ENCODE data around the gene BICC1.
"Not testable (repeated sequence)": the region's sequence is repeated elsewhere in the genome, so short reads cannot be mapped to it uniquely, and the experiment has no call there.

BICC1 gene

GRCh38 chr10:58567652-58568051 lies 55.0 kb downstream of the BICC1 start:
- DNase-seq = no peak

DNA sequence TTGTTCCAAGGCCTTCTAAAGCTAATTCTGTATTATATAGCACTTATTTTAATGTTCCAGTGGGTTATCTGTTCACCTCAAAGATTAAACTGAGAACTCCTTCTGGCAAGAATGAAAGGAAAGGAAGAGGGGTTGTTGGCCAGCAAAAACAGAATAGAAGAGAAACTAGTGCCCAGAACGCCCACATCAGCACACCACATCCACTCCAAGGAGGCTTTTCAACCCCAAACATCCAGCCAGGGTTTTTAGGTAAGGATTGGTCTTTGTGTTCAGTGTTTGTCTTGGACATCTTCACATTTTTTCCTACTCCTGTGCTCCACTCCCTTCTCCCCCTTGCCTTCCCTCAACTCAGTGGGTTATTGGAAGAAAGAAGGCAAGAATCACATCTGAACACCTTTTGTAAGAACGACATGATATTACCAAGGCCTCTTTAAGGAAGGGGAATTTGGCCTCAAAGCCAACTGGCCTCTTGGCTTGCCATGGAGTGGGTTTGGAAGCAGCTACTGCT lies 55.8 kb downstream of the BICC1 start:
- DNase-seq = no peak

GRCh38 chr10:58570307-58570723 lies 57.6 kb downstream of the BICC1 start:
- no peak for DNase-seq

- DNase-seq = no peak
These were observed 58.3 kb downstream of the BICC1 start for GRCh38 chr10:58570979-58571378.

GRCh38 chr10:58573144-58573543 lies 60.5 kb downstream of the BICC1 start:
- no peak for DNase-seq

DNA sequence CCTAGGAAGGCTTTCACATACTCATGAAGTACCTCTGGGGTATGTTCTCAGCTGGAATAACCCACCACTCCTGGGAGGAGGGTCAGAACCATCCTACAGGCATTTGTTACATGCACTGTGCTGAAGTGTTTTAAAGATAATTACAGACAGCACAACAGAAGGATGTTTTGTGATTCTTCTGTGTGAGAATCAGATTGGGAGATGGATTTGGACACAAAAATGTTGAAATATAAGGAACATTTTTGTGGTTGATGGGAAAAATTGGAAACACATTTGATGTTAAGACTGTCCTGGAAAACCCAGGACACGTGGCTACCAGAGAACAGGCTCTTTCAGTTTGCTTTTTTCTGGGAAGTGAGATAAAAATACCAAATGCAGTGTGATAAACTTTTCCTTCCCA lies 61.4 kb downstream of the BICC1 start:
- DNase-seq = no peak

GRCh38 chr10:58575491-58575890 lies 62.8 kb downstream of the BICC1 start:
- no peak for DNase-seq

GRCh38 chr10:58576751-58577436 lies 64.2 kb downstream of the BICC1 start:
- no peak for DNase-seq

- no peak for DNase-seq
These were observed 64.7 kb downstream of the BICC1 start for GRCh38 chr10:58577437-58577777.

DNA sequence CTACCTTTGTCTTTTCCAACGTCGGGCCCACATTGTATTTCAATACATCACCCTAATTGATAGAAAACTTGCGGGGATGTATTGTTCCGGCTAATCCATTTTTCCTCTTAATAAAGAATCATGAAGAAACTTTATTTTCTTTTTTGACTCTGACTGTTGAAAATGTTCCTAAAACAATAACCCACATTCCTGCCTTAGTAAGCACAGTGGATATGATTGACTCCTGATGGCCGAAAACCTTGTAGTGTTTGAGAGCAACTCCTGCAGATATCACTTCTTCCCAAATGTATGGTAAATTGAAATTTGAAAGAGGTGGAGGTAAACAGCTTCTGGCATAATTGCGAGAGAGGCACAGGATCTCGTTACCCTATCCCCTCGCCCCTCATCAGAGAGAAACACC lies 65.7 kb downstream of the BICC1 start:
- no peak for DNase-seq

GRCh38 chr10:58579011-58579655 lies 66.5 kb downstream of the BICC1 start:
- no peak for DNase-seq

DNA sequence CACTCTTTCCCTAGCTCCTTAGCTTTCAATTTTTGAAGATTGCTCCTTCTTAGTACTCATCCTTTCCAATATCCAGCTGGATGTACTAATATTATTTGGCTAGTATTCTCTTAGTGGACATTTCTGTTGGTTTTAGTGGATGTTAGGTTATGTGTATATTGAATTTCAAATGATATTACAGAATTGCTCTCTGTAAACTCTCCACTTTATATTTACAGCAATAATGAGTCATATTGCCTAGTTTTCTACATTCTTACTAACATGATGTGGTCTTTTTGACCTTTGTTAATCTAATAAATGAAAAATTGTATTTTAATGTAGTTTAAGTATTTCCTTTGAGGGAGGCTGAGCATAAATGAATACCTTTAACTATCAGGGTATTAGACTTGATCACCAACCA lies 69.4 kb downstream of the BICC1 start:
- no peak for DNase-seq

DNA sequence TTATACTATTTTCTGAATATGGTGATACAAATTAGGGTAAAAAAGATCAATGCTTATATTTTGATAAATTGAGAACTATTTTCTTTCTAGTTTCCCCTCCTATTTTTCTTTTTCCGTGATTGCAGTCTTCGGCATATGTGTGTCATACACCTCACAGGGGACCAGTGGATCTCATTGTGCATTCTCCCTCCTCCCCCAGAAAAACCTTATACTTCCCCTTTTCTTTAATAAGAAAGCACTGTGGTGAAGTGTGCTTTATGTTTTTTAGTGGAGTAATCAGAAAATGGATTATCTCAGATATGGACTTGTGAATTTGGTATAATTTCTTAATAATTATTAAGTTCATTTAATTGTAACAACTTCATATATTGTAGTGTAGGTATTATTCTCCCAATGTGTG lies 72.8 kb downstream of the BICC1 start:
- no peak for DNase-seq

GRCh38 chr10:58586282-58587245 lies 73.9 kb downstream of the BICC1 start:
- no peak for DNase-seq

DNA sequence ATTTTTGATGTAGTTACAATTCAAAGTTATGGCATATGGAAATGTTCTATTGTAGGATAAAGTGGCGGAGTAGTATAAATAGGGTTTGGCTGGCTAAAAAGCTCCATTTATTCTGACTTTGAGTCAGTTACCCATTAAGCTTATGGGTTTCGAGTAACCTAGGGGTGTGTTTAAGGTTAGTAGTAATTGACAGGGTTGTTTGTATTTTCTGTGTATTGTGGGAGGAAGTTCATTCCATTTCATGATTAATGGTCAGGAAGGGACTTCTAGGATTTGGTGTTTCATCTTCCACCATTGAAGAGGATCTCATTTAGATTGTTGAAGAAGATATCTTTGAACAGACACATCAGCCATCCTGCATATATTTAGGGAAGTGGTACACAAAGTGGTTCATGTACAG lies 75.0 kb downstream of the BICC1 start:
- no peak for DNase-seq

DNA sequence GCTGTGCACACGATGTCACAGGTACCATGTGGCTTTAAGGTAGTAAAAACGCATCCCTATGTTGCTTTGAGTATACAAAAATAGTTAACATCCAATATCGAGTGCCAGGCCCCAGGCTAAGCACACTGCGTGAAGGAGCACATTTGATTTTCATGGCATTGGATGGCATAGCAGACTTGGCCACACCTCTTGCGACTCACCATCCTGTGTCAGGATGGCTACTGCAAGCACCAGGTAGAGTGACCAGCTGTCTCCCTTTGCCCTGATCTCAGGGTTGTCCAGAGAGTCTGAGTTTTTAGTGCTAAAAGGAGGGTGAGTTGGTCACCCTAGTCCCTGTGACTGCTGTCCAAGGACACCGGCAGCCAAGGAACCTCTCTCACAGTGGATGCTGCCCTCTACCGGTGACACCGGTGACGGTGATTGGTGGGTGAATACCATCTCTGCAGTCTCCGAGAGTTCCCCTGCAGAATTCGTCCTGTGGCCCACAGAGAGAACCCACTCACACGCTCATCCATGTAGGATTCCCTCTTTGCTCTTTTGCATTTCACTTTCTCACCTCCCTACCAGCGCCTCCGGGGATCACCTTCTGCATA lies 76.1 kb downstream of the BICC1 start:
- DNase-seq = no peak

DNA sequence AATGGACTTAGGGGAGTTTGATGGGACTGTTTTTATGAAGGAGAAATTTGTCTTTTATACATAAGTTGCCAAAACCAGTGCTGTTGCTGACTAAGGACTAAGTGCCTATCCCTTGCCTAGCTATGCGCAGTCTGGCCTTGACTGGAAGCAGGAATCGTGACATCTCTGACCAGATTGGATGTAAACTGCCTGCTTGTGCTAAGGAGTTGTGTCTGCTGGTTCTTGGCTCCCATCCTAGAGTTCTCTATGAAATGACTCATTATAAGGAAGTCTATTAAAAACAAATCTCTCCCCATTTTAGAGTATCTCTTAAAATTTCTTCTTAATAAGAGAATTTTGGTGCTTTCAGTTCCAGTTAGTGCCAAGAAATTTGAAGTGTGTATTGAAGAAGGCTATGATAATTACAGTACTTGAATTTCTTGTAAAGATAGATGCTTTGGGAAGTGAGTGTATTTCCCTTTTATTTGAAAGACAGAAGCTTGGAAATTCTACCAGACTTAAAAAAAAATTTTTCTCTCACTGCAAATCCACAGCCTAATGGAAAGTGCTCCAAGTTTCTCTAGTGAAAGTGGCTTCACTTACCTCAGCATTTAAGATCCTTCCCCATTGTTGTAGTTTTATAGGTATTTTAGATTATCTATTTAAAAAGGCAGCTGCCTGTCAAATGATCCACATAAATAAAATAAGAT lies 77.6 kb downstream of the BICC1 start:
- no peak for DNase-seq

- no peak for DNase-seq
These were observed 78.3 kb downstream of the BICC1 start for GRCh38 chr10:58590924-58591323.

- no peak for DNase-seq
These were observed 80.3 kb downstream of the BICC1 start for GRCh38 chr10:58593008-58593407.

GRCh38 chr10:58597211-58597610 lies 84.5 kb downstream of the BICC1 start:
- DNase-seq = not testable (repeated sequence)

GRCh38 chr10:58599927-58600553 lies 87.4 kb downstream of the BICC1 start:
- DNase-seq = no peak

DNA sequence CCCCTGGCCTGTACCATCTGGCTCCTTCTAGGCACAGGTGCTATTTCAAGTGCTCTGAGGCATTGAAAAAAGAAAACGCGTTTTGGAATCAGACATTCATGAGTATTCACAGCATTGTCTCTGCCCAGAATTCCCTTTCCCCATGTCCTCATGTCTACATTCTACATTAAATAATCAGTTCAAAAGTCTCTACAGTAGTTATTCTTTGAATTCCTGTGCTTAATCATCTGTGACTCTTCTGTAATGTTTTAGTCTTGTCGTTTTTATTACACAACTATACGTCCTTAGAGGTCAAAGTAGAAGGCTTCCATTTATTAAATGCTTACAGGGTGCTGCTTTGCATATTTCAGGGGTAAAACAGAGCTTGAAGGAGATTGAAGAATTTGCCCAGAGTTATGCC lies 95.7 kb downstream of the BICC1 start:
- DNase-seq = no peak

Measured in CD4-positive, alpha-beta T cell treated with Interleukin-17A for 4 hours (primary cell).